Kidney (tissue), 14 donors: ENCODE data around the gene EFNA3. TPM values are rescaled to one million over a fixed set of nuclear protein-coding genes. Genes with fewer than 3 reads are reported as not detected.

Experiments
- DNase-seq, 5 donors: peaks; one replicate each; pipeline ENCODE4 v3.0.0-alpha.2; 2013 to 2020
- FAIRE-seq: peaks from 2 replicates; lab custom pipeline; 2012; peaks lifted over from hg19 to GRCh38; lab: Jason Lieb, UNC
- H3K27ac ChIP-seq, 2 donors: one replicate each; pipeline ENCODE4 v1.7.0; 2013; ENCODE audit warnings: low read depth in 2 of 2, low read length in 2 of 2, inconsistent platforms in 1 of 2
- H3K27me3 ChIP-seq: one replicate; pipeline ENCODE4 v1.7.1; 2013; ENCODE audit warnings: low read length, inconsistent platforms; ENCODE audit not compliant: control insufficient read depth, insufficient read depth
- H3K36me3 ChIP-seq, 3 donors: one replicate each; pipeline versions ENCODE4 v1.7.0 to v1.7.1; 2013; ENCODE audit warnings: low read length in 3 of 3, control low read depth in 1 of 3, inconsistent platforms in 1 of 3; ENCODE audit not compliant: insufficient read depth in 3 of 3, control insufficient read depth in 2 of 3
- H3K4me1 ChIP-seq, 3 donors: one replicate each; pipeline versions ENCODE4 v1.7.0 to v1.7.1; 2013; ENCODE audit warnings: low read length in 3 of 3, inconsistent platforms in 1 of 3, low read depth in 1 of 3; ENCODE audit not compliant: control insufficient read depth in 2 of 3, insufficient read depth in 2 of 3
- H3K4me3 ChIP-seq, 3 donors: one replicate each; pipeline versions ENCODE4 v1.7.0 to v1.8.1; 2013; ENCODE audit warnings: low read length in 3 of 3, control low read depth in 1 of 3, inconsistent platforms in 1 of 3
- H3K9ac ChIP-seq, 3 donors: one replicate each; pipeline versions ENCODE4 v1.7.0 to v1.7.1; 2013; ENCODE audit warnings: low read length in 3 of 3, control low read depth in 1 of 3, inconsistent platforms in 1 of 3
- H3K9me3 ChIP-seq, 3 donors: one replicate each; pipeline versions ENCODE4 v1.7.0 to v1.7.1; 2013; ENCODE audit warnings: low read length in 3 of 3, control low read depth in 1 of 3, inconsistent platforms in 1 of 3; ENCODE audit not compliant: control insufficient read depth in 2 of 3, insufficient read depth in 1 of 3
- CTCF ChIP-seq: IDR thresholded peaks from 3 replicates; pipeline ENCODE4 v1.5.1; 2012; ENCODE audit warnings: mild to moderate bottlenecking, moderate library complexity, borderline replicate concordance; ENCODE audit not compliant: insufficient read depth; ENCODE audit errors: extremely low read depth
- intact Hi-C: fragments of 100-400 bp; cut with DNase I; formaldehyde crosslinking; loops from one replicate; pipeline ENCODE4 v1.11.1; 2022
- polyA plus RNA-seq: library from polyadenylated mRNA; stranded (reverse); fragments of 350-450 nt; fragmentation: Illumina TruSeq; extraction: RNeasy Lipid Tissue Mini Kit (QIAGEN cat#74804); gene quantifications from one replicate; pipeline ENCODE4 v1.2.3, GENCODE V29; 2014; ENCODE audit warnings: low read depth, low replicate concordance; ENCODE audit not compliant: insufficient read depth
- total RNA-seq: library from RNA; stranded (reverse); fragmentation: NEBNext Ultra II Directional; extraction: Animal tissue kit (Norgen Biotek cat#: 25700); gene quantifications from one replicate; pipeline ENCODE4 v1.2.1, GENCODE V29; 2021
- donor health status: control.
- donor health status: control.
- donor health status: control.
- donor health status: control.
- donor health status: control.
- donor health status: DM: yes; HTN: yes; CAD: no.
- donor health status: Normal renal cell carcinoma (clear cell type).

Gene EFNA3
- total and polyA plus RNA-seq, 2 donors from 2014 or later = 1.2 to 1.7 TPM

DNA sequence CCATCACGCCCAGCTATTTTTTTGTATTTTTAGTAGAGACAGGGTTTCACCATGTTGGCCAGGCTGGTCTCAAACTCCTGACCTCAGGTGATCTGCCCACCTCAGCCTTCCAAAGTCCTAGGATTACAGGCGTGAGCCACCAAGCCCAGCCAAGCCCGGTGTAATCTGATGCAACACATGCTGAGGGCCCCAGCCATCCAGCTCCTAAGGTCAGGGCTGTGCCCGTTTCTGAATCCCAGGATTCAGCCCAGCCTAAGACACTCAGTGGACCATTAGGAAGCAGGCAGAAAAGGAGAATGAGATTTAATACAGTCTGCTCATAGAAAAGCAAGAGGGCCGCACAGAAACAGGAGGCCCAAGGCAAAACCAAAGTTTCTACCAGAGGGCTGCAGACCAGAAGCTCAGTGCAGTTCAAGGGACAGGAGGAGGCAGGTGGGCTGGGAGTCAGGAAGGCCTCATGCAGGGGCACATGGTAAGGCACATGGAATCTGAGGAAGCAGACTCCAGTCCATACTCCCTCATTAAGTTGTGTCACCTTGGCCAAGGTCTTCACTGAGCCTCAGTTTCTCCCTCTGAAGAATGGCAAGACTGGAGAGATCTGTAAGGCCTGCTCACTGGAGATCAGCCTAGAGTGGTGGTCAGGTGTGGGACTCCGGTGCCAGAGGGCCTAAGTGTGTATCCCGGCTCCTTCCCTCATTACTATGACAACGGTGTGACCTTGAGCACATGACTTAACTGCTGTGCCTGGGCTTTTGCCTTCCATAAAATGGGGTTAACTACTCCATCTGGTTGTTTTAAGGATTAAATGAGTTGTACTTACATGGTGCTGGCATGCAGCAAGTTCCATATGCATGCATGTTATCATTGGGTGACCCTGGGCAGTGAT, 29.9 kb upstream of the EFNA3 start:
- H3K4me3 ChIP-seq = no peak overlapping the region
- intact Hi-C loops = no loop called here
- FAIRE-seq = no peak
- H3K36me3 ChIP-seq = no peaks in the 10 kb centered on the region
- peaks cover 0 to 16% (median 13%) of the 10 kb centered on the region in 3 donors for H3K4me1 ChIP-seq
- no peak for TF ChIP-seq CTCF
- H3K9ac ChIP-seq = no peak overlapping the region
- no peak overlapping the region for H3K27ac ChIP-seq
- H3K27me3 ChIP-seq = no peaks in the 10 kb centered on the region
- H3K9me3 ChIP-seq = no peaks in the 10 kb centered on the region
- DNase-seq = peak in 1 of 5 donors; percentile 25

DNA sequence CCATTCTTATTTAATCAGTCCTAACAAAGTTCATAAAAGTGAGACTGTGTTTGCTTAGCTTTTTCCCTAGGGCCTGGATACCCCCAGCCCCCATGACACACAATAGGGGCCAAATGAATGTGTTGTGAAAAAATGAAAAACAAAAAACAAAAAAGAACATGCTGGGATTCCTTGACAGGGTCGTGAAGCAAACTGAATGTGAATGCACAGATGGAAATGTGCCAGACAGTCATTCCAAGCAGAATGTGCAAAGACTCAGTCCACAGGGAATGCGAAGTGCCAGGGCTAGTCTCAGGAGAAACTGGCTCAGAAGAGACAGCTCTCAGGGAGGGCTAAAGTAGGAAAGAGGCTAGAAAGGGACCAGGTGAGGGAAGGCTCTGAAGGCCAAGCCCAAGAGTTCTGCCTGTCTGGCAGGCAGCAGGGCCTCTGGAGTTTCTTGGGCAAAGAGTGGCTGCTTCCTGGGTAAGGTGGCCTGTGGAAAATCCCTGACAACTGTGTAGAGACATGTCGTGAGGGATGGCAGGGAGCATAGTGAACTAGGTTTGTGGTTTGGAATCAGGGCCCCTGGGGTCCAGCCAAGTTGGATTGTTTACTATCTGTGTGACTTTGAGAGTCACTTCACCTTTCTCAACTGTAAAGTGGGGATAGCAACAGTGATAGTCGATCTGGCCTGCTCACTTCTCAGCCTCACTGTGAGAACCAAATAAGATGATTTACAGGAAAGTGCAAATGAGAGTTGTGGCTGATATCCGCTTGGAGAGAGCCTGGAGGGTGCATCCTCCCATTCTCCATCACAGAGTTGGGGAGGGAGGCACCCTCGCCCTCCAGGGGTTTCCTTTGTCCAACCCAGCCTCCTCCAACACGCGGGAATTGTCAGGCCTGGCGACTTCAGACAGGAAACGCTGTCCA, 28.7 kb upstream of the EFNA3 start:
- peak overlapping the region in 2 of 3 donors; percentile 73 to 74 for H3K4me3 ChIP-seq
- intact Hi-C loops = no loop called here

More for the DNA sequence above, 28.7 kb upstream of the EFNA3 start:
- peaks cover 0 to 16% (median 13%) of the 10 kb centered on the region in 3 donors for H3K4me1 ChIP-seq
- H3K36me3 ChIP-seq = no peaks in the 10 kb centered on the region
- H3K27me3 ChIP-seq = no peaks in the 10 kb centered on the region
- H3K9me3 ChIP-seq = no peaks in the 10 kb centered on the region
- DNase-seq (peak in 2 of 5 donors; percentile 11 to 35), FAIRE-seq (no peak)
- peak overlapping the region; percentile 78 to 82 for H3K27ac ChIP-seq
- H3K9ac ChIP-seq = peak overlapping the region in 2 of 3 donors; percentile 15 to 31
- TF ChIP-seq CTCF = no peak
